GM21390 (cell line): Measurements from ENCODE around the gene HOXB2.

Experiments
- ATAC-seq: cut with Tn5 transposase; IDR thresholded peaks from one replicate; pipeline ENCODE4 v1.9.1; 2021; ENCODE audit not compliant: unreplicated experiment

HOXB2 gene

GRCh38 chr17:48545022-48545375 is at the start of gene HOXB2:
Gene HOXB2 (minus strand): TSS chr17:48545109. CDS start chr17:48544911, 198 bp downstream.
- no peak for ATAC-seq

DNA sequence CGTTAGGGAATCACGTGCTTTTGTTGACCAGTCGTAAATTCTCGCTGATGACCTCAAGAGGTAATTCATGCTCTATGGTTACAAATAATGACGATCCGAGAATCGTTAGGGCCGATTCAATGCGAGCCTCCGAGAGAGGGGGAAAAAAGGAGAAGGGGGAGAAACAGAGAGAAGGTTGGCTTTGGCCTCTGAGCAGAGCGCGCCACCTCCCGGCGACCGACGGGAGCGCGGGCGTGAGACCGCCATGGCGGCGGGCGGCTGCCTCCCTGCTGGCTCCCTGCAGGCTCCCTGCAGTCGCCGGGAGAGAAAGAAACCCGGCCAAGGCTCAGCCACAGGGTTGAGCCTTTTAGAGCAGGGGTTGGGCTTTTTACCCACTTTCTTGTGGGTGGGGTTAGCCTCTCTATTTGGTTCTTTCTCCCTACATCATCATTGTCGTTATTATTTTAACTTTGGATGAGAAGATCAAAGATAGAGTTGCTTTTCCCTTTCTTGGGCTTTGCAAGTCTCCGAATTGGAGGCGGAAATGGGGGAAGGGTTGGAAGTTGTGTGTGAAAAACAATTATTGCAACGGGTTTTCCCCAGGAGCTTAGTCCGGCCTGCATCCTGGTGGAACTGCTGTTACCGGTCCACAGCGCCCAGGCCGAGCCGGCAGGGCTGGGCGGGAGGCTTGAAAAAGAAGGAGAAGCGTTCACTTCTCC is 49.1 kb upstream of the HOXB2 start:
- no peak for ATAC-seq

DNA sequence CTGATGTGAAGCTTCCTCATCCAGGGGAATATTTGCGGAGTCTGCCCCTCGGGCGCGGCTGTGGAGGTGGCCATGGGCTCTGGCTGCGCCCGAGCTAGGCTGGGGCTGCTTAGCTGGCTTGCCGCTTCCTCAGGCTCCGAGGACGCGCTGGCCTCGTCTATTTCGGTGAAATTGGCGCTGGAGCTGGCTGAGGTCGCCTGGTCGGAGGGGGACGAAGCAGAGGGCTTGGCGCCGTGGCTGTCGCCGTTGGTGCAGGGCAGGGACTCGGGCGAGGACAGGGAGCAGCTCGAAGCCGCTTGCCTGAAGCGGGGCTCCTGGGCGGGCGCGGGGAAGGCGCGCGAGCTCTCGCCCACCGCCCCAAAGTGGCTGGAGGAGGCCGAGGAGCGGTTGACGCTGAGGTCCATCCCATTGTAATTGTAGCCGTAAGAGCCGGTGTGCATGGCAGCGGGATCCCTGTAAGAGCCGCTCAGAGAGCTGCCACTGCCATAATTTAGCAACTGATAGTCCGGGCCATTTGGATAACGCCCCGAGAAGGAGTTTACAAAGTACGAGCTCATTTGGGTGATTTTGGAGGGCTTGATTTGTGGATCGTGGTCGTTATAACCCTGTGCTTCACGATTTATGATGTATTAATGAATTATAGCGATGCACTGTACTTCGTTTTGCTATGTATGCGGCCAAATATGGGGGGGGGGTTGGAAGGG is 48.4 kb upstream of the HOXB2 start, which contains the start of gene HOXB5:
Gene HOXB5 (minus strand): TSS at position 654 of the 704 bp plus-strand sequence. CDS start 97 bp downstream, at position 557.
- ATAC-seq: no peak

DNA sequence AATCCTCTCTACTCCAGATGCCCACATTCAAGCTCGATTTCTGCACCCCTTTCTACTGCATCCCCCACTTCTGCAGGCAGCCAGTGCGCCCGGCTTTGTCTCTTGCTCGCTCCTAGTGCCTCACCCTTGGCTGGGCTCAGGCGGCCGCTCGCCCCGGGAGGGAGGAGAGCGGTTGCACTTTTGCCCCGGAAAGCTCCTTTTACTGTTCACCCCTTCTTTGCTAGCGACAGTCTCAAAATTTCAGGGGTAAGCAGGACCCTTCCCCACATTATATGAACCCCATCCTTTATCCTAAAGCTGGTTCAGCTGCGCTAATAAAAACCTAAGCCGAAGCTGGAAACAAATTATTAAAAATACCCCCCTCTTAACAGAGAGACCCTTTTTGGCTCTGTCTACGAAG is 47.7 kb upstream of the HOXB2 start:
- ATAC-seq: no peak

GRCh38 chr17:48592057-48592514 is 47.2 kb upstream of the HOXB2 start:
- ATAC-seq: no peak

- no peak for ATAC-seq
Measured at GRCh38 chr17:48591255-48592056, 46.5 kb upstream of the HOXB2 start.

GRCh38 chr17:48590607-48591161 is 45.8 kb upstream of the HOXB2 start:
- no peak for ATAC-seq

- no peak for ATAC-seq
Measured at GRCh38 chr17:48589831-48590606, 45.1 kb upstream of the HOXB2 start, which contains the start of gene HOXB3. Gene HOXB3 (minus strand): TSS chr17:48590241. CDS start chr17:48552474, 37,767 bp downstream.

GRCh38 chr17:48589060-48589830 is 44.3 kb upstream of the HOXB2 start:
- no peak for ATAC-seq

DNA sequence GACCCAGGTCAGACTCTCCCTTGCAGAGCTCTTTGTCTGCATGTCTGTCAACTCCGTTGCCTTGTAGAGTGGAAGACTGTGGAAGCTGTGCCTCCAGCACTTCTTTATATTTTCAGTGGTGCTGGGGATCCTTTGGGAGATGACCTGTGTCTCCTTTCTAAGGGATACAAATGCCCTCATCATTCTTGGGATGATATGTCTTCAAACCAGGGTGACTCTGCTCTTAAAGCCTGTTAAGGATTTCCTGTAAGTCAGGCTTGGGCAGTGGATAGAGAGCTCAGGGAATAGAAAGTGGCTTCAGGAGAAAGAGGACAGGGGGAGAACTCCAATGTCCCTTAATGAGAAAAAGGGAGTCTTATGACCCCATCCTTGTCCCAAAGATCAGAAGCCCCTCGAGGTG is 43.6 kb upstream of the HOXB2 start:
- ATAC-seq: no peak

- no peak for ATAC-seq
Measured at GRCh38 chr17:48588074-48588415, 43.1 kb upstream of the HOXB2 start.

DNA sequence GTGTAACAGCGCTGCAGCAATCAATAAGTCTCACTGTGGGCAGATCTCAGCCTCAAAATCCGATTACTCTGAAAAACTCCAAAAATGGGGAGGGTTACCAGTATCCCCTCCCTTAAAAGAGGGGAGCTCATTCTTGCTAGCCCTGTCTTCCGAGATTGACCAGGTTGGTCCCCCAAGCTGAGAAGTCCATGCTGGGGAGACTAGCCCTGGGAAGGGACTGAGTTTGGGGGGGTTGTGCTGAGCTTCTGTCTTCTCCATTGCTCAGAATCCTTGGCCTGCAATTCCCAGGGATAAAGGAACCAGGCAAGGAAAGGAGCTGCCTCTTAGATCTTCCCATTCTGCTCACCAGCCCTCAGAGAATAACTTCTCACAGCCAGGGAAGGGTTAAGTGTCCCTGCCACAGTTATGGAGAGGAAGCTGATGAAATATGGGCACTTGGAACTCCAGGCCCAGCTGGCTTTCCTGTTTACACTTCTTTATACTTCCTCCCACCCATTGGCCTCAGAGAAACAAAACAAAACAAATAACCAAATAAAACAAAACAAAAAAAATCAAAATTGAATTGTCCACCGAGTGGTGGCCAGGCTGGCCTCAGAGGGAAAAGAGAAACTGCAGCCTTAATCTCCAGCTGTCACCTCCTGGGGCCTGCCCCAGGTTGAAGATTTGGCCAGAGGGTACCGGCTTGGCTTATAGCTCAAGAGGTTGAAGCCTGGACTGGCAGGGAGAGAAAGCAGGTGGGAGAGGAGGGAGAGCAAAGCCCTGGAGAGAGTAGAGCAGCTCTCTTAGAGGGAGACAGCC is 42.6 kb upstream of the HOXB2 start:
- no peak for ATAC-seq

DNA sequence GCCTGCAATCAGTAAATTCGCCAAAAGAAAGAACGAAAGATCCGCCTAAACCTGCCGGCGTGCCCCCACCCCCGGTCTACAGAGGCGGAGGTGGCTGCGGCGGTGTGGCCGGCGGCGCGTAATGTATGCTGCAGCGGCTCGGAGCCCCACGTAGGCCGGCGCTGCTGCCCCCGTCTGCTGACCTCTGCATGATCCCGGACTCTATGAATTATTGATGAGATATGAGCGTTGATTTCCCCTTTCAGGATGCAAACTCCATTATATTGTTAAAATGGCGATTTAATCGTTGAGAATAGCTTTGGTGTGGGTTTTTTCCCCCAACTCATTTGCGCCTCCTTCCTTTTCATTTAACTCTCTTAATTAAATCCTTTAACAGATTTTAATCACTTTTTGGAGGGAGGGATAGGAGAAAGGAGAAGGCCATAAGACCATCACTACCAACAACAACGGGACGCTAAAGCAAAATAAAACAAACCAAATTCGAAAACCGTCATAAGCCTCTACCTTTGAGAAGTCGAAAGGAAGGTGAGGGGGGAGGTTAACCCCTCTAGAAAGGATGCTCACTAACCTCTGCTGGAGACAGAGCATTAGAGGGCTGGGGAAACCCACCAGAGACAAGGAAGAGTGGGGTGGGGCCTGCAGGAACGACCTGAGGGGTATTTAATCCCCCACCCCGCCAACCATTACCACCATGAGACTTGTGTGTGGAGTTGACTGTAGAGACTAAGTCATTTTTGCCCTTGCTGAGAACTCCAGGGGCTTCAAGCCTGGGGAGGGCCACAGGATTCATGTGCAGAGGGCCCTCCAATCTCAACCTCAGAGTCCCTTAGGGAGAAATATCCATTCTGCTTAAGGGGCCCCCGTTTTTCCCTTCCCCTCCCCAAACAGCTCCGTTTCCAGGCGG is 41.7 kb upstream of the HOXB2 start:
- no peak for ATAC-seq

GRCh38 chr17:48584223-48584741 is 39.4 kb upstream of the HOXB2 start:
- ATAC-seq: no peak

DNA sequence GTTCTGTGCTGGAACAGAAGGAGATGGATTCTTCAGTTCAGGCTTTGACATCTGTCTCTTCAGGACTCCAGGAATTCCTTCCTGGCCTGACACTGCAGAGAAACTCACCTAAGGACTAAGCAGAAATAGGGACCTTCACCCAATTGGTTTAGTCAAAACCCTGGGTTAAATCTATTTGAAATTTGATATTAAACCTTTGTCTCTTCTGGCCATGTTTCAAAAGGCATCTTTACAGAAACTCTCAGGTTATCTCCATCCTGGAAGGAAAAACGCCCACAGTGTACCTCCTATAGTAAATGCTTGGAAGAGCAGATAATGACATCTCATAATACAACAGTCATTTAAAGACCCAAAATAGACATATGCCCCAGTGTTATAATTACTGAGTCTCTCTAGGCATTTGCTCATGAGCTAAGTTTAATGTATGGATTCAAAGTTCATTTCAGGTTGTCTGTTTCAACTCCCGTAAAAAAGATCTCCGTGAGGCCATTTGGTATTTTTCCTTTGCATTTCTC is 38.9 kb upstream of the HOXB2 start:
- ATAC-seq: no peak

DNA sequence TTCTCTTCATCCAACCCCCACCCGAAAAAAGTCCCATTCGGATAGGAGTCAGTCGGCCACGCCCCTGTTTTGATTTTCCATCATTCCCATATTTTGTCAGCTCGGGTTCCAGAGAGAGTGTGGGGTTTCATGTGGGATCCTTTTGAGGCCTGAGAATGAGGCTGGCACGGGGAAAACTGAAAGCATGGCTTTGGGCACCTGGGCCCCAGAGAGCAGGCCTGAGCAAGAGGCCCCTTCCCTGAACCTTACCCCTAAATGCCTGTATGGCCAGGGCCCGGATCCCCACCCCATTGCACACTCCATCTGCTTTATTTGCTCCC is 37.8 kb upstream of the HOXB2 start:
- no peak for ATAC-seq

- ATAC-seq: no peak
Measured at GRCh38 chr17:48579760-48580554, 35.0 kb upstream of the HOXB2 start.
